ENCODE results near the gene CACTIN.

Gene CACTIN

DNA sequence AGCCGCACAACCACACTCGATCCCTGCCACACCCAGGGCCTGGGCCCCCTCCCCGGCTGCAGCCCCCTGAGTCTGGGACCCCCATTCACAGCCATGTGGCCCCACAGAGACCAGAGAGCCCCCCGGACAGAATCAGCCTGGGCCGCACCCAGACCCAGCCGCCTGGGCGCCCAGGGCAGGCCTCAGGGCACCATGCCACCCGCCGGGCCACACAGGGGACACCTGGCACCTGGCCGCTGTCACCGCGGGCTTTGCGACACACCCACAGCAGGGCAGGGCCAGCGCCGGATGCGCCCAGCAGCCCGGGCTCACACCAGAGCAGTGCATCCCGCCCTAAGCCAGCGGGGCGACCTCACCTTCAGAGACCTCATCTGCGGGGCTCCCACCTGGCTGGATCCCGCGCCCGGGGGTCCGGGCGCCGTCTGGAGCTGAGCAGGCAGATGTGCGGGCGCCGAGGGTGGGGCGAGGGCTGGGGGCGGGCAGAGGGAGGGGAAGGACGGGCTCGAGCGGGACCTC lies 20.4 kb downstream of the CACTIN start:
- intact Hi-C loops (cut with DNase I): no loop called here
- no peak for DNase-seq

DNA sequence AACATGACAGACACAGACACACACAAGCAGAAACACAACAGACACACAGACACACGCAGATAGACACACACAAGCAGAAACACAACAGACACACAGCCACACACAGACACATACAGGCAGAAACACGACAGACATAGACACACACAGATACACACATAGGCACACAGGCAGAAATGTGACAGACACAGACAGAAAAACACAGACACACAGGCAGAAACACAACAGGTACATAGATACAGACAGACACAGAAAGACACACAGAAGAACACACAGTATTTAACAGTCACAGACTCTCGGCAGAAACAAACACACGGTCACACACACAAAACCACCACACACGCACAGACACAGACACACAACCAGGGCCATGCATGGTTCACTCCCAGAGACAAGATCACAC lies 20.8 kb downstream of the CACTIN start:
- DNase-seq: no peak
- intact Hi-C loops (cut with DNase I): no loop called here

DNA sequence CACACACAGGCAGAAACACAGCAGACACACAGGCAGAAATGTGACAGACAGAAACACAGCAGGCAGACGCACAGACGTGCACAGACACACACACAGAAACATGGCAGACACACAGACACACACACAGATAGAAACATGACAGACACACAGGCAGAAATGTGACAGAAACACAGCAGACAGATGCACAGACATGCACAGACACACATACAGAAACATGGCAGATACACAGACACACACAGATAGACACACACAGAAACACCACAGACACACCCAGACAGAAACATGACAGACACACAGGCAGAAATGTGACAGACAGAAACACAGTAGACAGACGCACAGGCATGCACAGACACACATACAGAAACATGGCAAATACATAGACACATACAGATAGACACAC lies 21.2 kb downstream of the CACTIN start:
- intact Hi-C loops (cut with DNase I): no loop called here
- no peak for DNase-seq

DNA sequence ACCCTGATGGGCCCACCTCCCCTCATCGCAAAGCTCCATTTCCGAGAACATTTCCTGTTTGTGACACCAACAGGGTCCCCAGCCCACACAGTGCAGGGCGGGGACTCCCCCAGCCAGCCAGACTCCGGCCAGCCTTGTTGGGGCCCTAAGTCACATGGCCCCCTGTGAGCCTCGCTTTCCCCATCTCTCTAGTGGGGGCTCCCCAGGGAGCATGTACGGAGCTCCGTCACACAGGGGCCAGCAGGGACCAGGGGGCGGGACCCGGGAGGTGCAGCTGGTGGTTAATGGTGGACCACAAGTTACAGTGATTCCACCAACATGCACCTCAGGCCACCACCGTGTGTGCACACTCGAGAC lies 21.6 kb downstream of the CACTIN start:
- intact Hi-C loops (cut with DNase I): no loop called here
- no peak for DNase-seq

DNA sequence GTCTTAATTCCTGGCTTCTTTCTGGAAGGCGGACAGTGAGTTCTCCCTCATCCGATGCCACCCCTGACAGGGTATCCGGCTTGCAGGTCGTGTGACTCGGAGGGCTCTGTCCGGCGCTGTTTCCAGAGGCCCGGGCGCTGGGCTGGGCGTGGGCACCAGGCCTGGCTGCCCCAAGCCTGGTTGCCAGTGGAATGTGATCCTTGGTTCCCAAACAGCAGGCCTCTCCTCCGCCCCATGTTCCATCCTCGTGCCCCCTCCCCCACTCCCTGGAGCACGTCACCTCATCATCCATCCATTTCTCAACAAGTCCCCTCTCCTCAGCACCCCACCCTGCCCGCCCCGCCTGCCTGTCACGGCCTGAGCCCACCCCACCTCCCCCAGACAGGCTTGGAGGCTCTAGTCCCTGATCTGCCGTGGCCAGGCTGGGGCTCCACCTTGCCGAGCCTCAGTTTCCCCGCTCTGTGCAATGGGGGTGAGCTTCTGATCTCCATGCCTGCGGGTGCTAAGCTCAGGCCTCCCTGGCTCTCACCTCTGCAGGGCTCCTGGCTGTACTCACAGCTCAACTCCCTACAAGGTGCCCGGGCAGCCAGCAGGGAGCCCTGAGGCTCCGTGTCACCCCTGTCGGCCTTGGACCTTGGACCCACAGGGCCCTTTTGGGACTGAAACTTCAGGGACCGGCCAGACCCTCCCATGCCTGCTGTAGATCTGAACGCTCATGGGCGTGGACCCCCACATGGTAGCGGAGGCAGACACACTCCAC lies 22.2 kb downstream of the CACTIN start:
- no peak for DNase-seq
- intact Hi-C loops (cut with DNase I): no loop called here

DNA sequence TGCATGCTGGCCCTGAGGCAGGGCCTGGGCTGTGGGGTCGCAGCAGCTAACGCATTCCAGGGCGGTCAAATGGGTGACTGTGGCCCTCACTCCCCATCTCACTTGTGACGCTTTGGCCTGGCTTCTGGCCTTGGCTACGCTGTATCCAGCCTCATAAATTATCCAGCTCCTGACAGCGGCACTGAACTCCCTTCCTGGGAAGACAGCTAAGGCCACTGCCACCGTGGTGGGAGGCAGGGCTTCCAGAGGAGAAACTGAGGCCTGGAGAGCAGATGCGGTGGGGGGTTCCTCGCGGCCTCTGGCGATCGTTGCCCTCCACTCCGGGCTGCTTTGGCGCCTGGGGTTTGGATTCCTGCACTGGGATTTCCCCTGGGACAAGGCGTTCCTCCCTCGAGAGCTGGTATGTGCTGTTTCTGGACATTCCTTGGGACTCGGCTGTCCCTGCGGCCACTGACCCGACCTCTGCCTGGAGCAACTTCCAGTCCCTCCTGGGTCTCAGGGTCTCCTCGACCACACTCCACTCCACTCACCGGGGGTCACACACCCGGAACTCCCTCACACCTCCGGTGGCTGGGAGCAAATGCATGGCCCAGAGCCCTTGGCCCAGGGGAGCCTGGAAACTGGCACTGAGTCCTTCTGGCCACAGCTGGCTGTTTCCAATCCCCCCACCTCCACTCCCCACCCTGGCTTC lies 23.3 kb downstream of the CACTIN start:
- intact Hi-C loops (cut with DNase I): no loop called here
- DNase-seq: no peak

DNA sequence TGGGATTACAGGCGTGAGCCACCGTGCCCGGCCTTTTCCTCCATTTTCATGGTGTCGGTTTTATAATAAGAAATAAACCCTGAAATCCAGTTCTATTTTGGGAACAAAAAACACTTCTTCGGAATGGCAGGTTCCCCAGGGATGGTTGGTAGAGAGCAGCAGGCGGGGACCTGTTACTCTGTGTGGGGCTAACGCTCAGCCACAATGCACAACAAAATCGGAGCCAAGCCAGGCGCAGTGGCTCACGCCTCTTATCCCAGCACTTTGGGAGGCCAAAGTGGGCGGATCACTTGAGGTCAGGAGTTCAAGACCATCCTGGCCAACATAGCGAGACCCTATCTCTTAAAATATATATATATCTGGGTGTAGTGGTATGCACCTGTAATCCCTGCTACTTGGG lies 25.6 kb downstream of the CACTIN start:
- DNase-seq: no peak
- intact Hi-C loops (cut with DNase I): no loop called here

DNA sequence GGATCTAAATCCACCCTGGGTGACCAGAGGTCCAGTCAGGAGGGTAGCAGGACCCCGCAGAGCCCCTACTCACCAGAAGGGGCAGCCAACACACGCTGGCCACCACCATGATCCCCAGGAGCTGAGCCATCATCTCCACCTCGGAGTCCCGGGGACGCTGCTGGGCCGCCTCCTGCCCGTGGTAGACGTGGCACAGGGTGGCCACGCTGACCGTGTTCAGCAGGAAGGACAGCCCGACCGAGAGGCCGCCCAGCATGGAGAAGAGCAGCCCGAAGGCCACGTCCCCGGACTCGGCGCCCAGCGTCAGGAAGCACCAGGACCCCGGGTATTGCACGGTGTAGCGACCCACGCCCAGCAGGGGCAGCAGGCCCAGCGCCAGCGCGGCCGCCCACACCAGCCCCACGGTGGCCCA lies 26.8 kb downstream of the CACTIN start:
- DNase-seq: no peak
- intact Hi-C loops (cut with DNase I): no loop called here

DNA sequence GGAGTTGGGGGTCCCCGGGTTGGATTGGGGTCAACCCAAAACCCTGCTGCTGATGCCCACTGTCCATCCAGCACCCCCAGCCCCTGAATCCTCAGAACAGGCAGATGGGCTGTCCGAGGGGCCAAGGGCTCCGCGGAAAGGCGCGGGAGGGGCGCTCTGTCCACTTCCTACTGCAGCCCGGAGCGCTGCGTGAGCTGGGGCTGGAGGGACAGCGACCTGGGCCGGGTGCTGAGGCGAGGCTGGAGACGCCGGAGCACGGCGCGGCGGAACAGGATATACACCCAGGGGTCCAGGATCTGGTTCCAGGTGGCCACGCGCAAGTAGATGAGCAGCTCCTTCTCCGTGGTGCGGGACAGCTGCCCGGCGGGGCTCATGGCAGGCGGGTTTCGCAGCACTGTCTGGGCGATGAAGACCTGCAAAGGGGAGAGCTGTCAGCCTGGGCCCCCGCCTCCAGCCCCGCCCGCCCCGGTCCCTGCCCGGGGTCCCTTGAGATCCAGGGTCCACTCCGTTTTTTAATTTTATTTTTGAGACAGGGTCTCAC lies 31.0 kb downstream of the CACTIN start:
- no peak for DNase-seq
- intact Hi-C loops (cut with DNase I): no loop called here

DNA sequence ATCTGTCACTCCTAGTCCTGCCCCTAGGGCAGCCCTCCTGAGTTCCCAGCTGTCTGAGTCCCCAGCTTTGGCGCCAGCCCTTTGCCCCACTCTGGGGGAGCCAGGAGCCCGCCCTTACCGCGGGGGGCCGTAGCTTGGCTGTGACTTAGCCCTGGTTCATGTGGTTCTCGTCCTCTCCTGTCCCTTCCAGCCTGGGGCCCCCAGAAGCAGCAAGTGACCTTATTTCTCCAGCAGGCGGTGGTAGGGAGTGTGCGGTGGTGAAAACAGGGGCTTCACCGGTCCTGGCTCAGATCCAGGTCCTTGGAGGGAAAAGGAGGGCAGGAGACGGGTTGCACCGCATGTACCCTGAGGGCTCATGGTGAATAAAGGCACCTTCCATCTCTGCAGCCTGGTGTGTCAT lies 33.4 kb downstream of the CACTIN start:
- intact Hi-C loops (cut with DNase I): no loop called here
- DNase-seq: no peak

DNA sequence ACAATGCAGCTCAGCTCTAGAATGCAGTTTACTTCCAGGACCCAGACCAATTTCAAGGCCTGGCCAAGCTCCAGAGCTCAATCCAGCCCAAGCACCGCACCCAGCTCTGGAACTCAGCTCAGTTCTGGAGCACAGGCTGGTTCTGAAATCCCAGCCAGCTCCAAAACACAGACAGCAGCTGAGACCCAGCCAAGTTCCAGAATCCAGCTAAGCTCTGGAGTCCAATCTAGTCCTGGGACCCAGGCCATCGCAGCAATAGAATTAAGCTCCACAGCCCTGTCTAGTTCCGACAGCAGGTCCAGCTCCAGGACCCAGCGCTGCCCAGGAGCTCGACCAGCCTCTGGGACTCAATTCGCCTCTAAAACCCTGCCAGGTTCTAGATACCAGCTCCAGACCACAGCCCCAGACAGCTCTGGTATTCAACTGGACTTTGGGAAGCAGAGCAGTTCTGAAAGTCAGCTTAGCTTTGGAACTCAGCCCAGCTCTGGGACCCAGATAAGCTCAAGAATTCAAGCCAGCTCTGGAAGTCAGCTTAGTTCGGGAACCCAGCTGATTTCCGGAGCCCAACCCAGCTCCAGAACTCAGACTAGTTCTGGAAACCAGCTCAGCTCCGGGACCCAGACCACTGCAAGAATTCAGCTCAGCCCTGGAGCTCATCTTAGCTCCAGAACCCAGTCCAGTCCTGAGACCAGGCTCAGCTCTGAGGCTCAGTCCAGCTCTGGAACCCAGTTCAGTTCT lies 34.5 kb downstream of the CACTIN start:
- intact Hi-C loops (cut with DNase I): no loop called here
- no peak for DNase-seq

DNA sequence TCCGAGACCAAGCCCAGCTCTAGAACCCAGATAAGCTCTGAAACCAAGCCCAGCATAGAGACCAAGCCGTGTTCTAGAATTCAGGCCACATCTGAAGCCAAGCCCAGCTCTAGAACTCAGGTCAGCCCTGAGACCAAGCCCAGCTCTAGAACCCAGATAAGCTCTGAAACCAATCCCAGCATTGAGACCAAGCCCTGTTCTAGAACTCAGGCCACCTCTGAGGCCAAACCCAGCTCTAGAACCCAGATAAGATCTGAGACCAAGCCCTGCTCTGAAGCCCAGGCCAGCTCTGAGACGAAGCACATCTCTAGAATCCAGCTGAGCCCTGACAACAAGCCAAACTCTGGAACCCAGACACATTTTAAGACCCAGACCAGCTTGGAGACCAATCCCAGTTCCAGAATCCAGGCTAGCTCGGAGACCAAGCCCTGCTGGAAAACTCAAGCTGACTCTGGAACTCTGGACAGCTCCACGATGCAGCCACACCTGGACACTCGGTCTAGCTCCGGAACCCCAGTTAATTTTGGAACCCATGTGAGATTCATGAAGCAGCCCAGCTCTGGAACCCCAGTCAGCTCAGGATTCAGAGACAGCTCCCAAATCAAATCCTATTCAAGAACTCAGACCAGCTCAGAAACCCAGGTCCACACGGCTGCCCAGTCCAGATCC lies 35.5 kb downstream of the CACTIN start:
- DNase-seq: no peak
- intact Hi-C loops (cut with DNase I): no loop called here

DNA sequence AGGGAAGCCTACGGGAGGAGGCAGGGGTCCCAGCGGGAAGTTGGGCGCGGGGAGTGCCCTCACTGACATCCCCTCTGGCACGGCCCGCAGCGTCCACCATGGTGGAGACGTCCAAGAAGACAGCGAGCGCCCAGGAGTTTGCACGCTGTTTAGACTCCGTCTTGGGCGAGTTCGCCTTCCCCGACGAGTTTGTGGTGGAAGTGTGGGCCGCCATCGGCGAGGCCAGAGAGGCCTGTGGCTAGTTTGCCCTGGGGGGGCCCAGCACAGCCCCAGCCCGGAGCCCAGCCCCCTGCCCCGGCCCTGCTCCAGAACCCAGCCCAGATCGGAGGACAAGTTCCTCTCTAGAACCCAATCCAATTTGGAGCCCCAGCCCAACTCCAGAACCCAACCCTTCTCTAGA lies 36.6 kb downstream of the CACTIN start:
- intact Hi-C loops (cut with DNase I): no loop called here

DNA sequence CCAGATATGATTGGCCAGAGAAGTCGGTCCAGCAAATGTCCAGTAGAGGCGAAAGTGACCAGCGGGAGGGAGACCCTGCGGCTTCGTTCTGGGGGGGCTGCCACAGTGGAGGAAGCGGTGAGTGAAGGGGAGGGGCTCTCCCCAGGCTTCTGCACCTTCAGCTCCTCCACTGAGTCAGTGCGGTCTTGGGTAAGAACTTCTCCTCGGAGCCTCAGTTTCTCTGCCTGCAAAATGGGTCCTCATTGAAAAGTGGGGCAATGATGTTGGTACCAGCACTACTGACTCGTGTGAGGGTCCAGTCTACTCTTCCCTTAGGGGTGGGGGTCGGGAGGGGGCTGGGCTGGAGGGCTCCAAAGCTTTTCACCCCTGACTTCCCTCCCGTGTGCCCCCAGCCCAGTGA lies 37.2 kb downstream of the CACTIN start:
- intact Hi-C loops (cut with DNase I): no loop called here

More for the DNA sequence above, 36.6 kb downstream of the CACTIN start:
- DNase-seq: no peak

DNA sequence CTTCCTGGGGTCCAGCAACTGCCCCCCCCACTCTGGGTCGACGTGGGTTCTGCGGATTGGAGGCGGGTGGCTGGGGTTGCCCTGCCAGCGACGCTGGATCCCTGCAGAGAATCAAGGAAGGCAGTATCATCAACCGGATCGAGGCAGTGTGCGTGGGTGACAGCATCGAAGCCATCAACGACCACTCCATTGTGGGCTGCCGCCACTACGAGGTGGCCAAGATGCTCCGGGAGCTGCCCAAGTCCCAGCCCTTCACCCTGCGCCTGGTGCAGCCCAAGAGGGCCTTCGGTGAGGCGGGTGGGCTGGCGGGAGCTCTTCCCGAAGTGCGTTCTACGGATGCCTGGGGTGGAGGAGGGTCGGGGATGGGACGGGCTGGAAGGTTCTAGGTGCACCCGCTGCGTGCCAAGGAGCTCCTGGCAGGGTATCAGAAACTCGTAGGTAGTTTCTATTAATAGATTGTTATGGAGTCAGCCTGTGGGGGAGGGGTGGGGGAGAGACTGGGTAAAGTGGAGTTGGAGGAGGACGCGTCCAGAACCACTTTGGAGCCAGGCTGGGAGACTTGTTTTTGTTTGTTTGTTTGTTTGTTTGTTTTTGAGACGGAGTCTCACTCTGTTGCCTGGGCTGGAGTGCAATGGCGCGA lies 39.8 kb downstream of the CACTIN start:
- intact Hi-C loops (cut with DNase I): no loop called here
- DNase-seq: no peak

More for the DNA sequence above, 37.2 kb downstream of the CACTIN start:
- DNase-seq: no peak

DNA sequence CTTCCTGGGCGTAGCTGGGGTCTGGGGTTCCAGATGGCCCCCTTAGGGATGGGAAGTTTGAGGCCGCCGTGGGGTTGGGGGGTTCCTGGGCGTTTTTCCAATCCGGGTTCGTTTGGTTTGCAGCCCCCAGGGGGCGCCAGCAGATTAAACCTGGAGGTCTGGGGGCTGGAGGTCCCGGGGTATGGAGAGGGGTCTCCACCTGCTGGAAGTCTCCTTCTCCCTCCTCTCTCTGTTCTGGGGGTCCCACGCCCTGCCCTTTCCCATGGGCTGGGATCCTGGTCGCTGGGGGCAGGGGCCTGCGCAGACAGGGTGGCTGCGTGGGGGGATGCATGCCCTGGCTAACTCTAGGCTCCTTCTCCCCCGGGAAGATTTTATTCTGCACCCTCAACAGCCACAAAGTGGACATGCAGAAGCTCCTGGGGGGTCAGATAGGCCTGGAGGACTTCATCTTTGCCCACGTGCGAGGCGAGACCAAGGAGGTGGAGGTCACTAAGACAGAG lies 40.4 kb downstream of the CACTIN start:
- intact Hi-C loops (cut with DNase I): no loop called here
- no peak for DNase-seq

DNA sequence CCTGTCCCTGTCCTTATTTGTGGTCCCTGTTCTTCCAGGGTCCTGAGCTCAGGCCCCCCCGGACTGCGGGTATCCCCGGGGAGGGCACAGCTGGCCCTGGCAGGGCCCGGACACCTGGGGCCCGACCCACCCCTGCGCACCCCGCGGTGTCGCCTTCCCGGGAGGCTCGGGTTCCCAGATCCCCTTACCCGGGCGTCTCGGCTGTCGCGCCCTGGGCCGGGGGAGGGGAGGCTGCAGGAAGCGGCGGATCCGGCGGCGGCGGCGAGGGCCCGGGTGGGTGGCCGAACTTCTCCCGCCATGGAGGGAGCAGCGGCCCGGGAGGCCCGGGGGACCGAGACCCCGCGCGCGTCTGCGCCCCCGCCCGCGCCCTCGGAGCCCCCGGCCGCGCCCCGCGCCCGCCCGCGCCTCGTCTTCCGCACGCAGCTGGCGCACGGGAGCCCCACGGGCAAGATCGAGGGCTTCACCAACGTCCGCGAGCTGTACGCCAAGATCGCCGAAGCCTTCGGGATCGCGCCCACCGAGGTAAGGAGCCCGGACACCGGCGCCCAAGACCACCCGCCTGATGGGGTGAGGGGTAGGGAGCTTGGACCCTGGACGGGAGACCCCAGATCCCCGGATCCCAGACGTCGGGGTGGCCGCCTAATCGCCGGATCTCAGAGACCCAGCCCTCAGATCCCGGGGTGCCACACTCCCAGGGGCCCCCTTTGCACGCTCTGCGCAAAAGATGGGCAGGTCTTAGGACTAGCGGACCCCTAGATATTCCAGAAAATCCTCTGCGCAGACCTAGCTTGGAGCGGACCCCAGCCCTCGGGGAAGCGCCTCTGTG lies 41.1 kb downstream of the CACTIN start, which contains the start of gene GIPC3:
TSS of gene GIPC3 (plus strand) at position 178 of the 826 bp plus-strand sequence. CDS start at position 298, 120 bp downstream.
- intact Hi-C loops (cut with DNase I): no loop called here
- DNase-seq: no peak
